WTC11 (cell line): ENCODE results near the gene BCAR3. TPM values are rescaled to one million over a fixed set of nuclear protein-coding genes. Genes with fewer than 3 reads are reported as not detected.

Source experiments
- ATAC-seq: fragments of 200-7000 bp; cut with Tn5 transposase; 2 replicates; pipeline ENCODE4 v1.10.0; 2021; ENCODE audit warnings: mild to moderate bottlenecking, moderate library complexity
- CTCF ChIA-PET: fragments of 300-600 bp; sonication (Branson Sonifier 250); formaldehyde crosslinking; loops from one replicate; lab custom pipeline; 2021; ENCODE audit warnings: antibody characterized with exemption; lab: Charles Lee
- POLR2A ChIA-PET: fragments of 350-600 bp; sonication (Branson Sonifier 250); formaldehyde crosslinking; loops from one replicate; lab custom pipeline; 2021; ENCODE audit warnings: antibody characterized with exemption; lab: Charles Lee
- DNase-seq: peaks from one replicate; pipeline ENCODE4 v3.0.0; 2021; ENCODE audit warnings: low spot score
- H3K27ac Mint-ChIP-seq: 2 replicates; pipeline ENCODE4 v1.8.0; 2021; ENCODE audit warnings: mixed read lengths
- H3K27me3 Mint-ChIP-seq: 2 replicates; pipeline ENCODE4 v1.8.0; 2021; ENCODE audit warnings: low read depth, mild to moderate bottlenecking, moderate library complexity, mixed read lengths
- H3K36me3 Mint-ChIP-seq: 2 replicates; pipeline ENCODE4 v1.8.0; 2021; ENCODE audit warnings: mixed read lengths
- H3K4me1 Mint-ChIP-seq: 2 replicates; pipeline ENCODE4 v1.8.0; 2022; ENCODE audit warnings: mixed read lengths
- H3K4me3 Mint-ChIP-seq: 2 replicates; pipeline ENCODE4 v1.8.0; 2021; ENCODE audit warnings: mild to moderate bottlenecking, moderate library complexity, mixed read lengths
- H3K9me3 Mint-ChIP-seq: 2 replicates; pipeline ENCODE4 v1.8.0; 2021; ENCODE audit warnings: mixed read lengths
- ATF1 ChIP-seq: sonication (generic); formaldehyde crosslinking; IDR thresholded peaks from 2 replicates; pipeline ENCODE4 v1.8.1; 2023; ENCODE audit warnings: mild to moderate bottlenecking, moderate library complexity, missing genetic modification reagents
- ATF2 ChIP-seq: sonication (generic); formaldehyde crosslinking; IDR thresholded peaks from 2 replicates; pipeline ENCODE4 v1.8.1; 2022; ENCODE audit warnings: low read depth, missing genetic modification reagents, borderline replicate concordance
- CREB1 ChIP-seq: sonication (generic); formaldehyde crosslinking; IDR thresholded peaks from 2 replicates; pipeline ENCODE4 v1.8.0; 2023; ENCODE audit warnings: mild to moderate bottlenecking, missing genetic modification reagents
- GRHL2 ChIP-seq: fragments of 250-450 bp; sonication (Bioruptor Pico); IDR thresholded peaks from 2 replicates; pipeline ENCODE4 v1.8.0; 2022; ENCODE audit warnings: mild to moderate bottlenecking, moderate library complexity; ENCODE audit not compliant: insufficient replicate concordance, severe bottlenecking
- HMGA2 ChIP-seq: fragments of 250-450 bp; sonication (Bioruptor Pico); IDR thresholded peaks from 2 replicates; pipeline ENCODE4 v1.4.0; 2021; ENCODE audit warnings: mild to moderate bottlenecking, moderate library complexity
- JAZF1 ChIP-seq: fragments of 250-450 bp; sonication (Bioruptor Pico); IDR thresholded peaks from 2 replicates; pipeline ENCODE4 v1.9.0; 2021; ENCODE audit warnings: moderate library complexity, mild to moderate bottlenecking, inconsistent platforms
- KAT7 ChIP-seq: sonication (generic); formaldehyde crosslinking; IDR thresholded peaks from 2 replicates; pipeline ENCODE4 v1.8.1; 2023; ENCODE audit warnings: missing genetic modification reagents, mild to moderate bottlenecking, borderline replicate concordance
- MYBL2 ChIP-seq: sonication (generic); formaldehyde crosslinking; IDR thresholded peaks from 2 replicates; pipeline ENCODE4 v1.8.1; 2023; ENCODE audit warnings: mild to moderate bottlenecking, moderate library complexity, missing genetic modification reagents
- NFATC4 ChIP-seq: fragments of 250-450 bp; sonication (Bioruptor Pico); IDR thresholded peaks from 2 replicates; pipeline ENCODE4 v1.9.0; 2021; ENCODE audit warnings: mild to moderate bottlenecking
- PRRX2 ChIP-seq: fragments of 250-450 bp; sonication (Bioruptor Pico); IDR thresholded peaks from 2 replicates; pipeline ENCODE4 v1.8.0; 2021; ENCODE audit warnings: mild to moderate bottlenecking
- RELA ChIP-seq: sonication (generic); formaldehyde crosslinking; IDR thresholded peaks from 2 replicates; pipeline ENCODE4 v1.8.1; 2022; ENCODE audit warnings: missing genetic modification reagents, mild to moderate bottlenecking, borderline replicate concordance
- SMAD3 ChIP-seq: sonication (generic); formaldehyde crosslinking; IDR thresholded peaks from 2 replicates; pipeline ENCODE4 v1.8.0; 2022; ENCODE audit warnings: missing genetic modification reagents, mild to moderate bottlenecking, borderline replicate concordance
- SMAD4 ChIP-seq: sonication (generic); formaldehyde crosslinking; IDR thresholded peaks from 2 replicates; pipeline ENCODE4 v1.8.0; 2022; ENCODE audit warnings: mild to moderate bottlenecking, missing genetic modification reagents
- SOX15 ChIP-seq: fragments of 250-450 bp; sonication (Bioruptor Pico); IDR thresholded peaks from 2 replicates; pipeline ENCODE4 v1.9.0; 2021; ENCODE audit warnings: mild to moderate bottlenecking
- SP1 ChIP-seq: sonication (generic); formaldehyde crosslinking; conservative IDR thresholded peaks from 2 replicates; pipeline ENCODE4 v1.8.1; 2022; ENCODE audit warnings: missing genetic modification reagents
- TCF7 ChIP-seq: sonication (generic); formaldehyde crosslinking; IDR thresholded peaks from 2 replicates; pipeline ENCODE4 v1.8.0; 2022; ENCODE audit warnings: mild to moderate bottlenecking, low read depth, missing genetic modification reagents, moderate library complexity
- TP53 ChIP-seq: sonication (generic); formaldehyde crosslinking; IDR thresholded peaks from 2 replicates; pipeline ENCODE4 v1.8.1; 2023; ENCODE audit warnings: mild to moderate bottlenecking, missing genetic modification reagents
- ZBTB21 ChIP-seq: sonication (generic); formaldehyde crosslinking; IDR thresholded peaks from 2 replicates; pipeline ENCODE4 v1.8.1; 2023; ENCODE audit warnings: mild to moderate bottlenecking, missing genetic modification reagents, borderline replicate concordance
- ZBTB43 ChIP-seq: sonication (generic); formaldehyde crosslinking; IDR thresholded peaks from 2 replicates; pipeline ENCODE4 v1.8.1; 2023; ENCODE audit warnings: mild to moderate bottlenecking, missing genetic modification reagents
- ZNF317 ChIP-seq: sonication (generic); formaldehyde crosslinking; IDR thresholded peaks from 2 replicates; pipeline ENCODE4 v1.8.1; 2023; ENCODE audit warnings: low read depth, mild to moderate bottlenecking, moderate library complexity, missing genetic modification reagents, borderline replicate concordance
- total RNA-seq: library from RNA; stranded (reverse); gene quantifications from 3 replicates; pipeline ENCODE4 v1.2.3, GENCODE V29; 2021
- TF ChIP-seq, protein P1 (sequence below): sonication (generic); formaldehyde crosslinking; conservative IDR thresholded peaks from 2 replicates; pipeline ENCODE4 v1.8.1; 2022; ENCODE audit warnings: mild to moderate bottlenecking, missing genetic modification reagents
- TF ChIP-seq, protein P2 (sequence below): sonication (generic); formaldehyde crosslinking; IDR thresholded peaks from 2 replicates; pipeline ENCODE4 v1.8.1; 2023; ENCODE audit warnings: mild to moderate bottlenecking, missing genetic modification reagents
- TF ChIP-seq, protein P3 (sequence below): sonication (generic); formaldehyde crosslinking; IDR thresholded peaks from 2 replicates; pipeline ENCODE4 v1.8.0; 2022; ENCODE audit warnings: mild to moderate bottlenecking, missing genetic modification reagents
- TF ChIP-seq, protein P4 (sequence below): sonication (generic); formaldehyde crosslinking; IDR thresholded peaks from 2 replicates; pipeline ENCODE4 v1.8.1; 2023; ENCODE audit warnings: mild to moderate bottlenecking, missing genetic modification reagents, moderate library complexity

BCAR3 gene
- total RNA-seq, 1 experiment from 2014 or later, result 14.8 TPM

GRCh38 chr1:93623436-93623835 lies 58.2 kb downstream of the BCAR3 start:
- Mint-ChIP-seq H3K9me3 (no peaks in the 10 kb centered on the region), H3K4me3 (no peak overlapping the region), H3K27ac (no peak overlapping the region; the same call in 1 of the 2 replicates), H3K4me1 (peaks cover 31% of the 10 kb centered on the region), H3K27me3 (no peaks in the 10 kb centered on the region), H3K36me3 (no peaks in the 10 kb centered on the region)
- DNase-seq (no peak), ATAC-seq (no peak)
- CTCF ChIA-PET, result no interaction called here
- POLR2A ChIA-PET, result no interaction called here
- TF ChIP-seq SP1 (CRISPR knock-in tag) (no peak), RELA (CRISPR knock-in tag) (no peak), SMAD3 (CRISPR knock-in tag) (no peak), ATF1 (CRISPR knock-in tag) (no peak)

GRCh38 chr1:93621246-93621645 lies 60.4 kb downstream of the BCAR3 start:
- H3K27me3 Mint-ChIP-seq, result no peaks in the 10 kb centered on the region
- peaks cover 51% of the 10 kb centered on the region for H3K4me1 Mint-ChIP-seq
- POLR2A ChIA-PET, result interaction anchor here (0.9 kb wide), 1 partner anchor 69 kb away, joined by 3 read pairs; no protein-coding TSS in a partner anchor

GRCh38 chr1:93620841-93621210 lies 60.8 kb downstream of the BCAR3 start:
- Mint-ChIP-seq H3K4me1 (peaks cover 52% of the 10 kb centered on the region), H3K27ac (peak overlapping the region; percentile 37; the same call in 1 of the 2 replicates), H3K36me3 (no peaks in the 10 kb centered on the region), H3K9me3 (no peaks in the 10 kb centered on the region), H3K27me3 (no peaks in the 10 kb centered on the region), H3K4me3 (no peak overlapping the region)
- ATAC-seq, result peak; percentile 70
- CTCF ChIA-PET, result interaction anchor here (1.7 to 5.4 kb wide), 2 partner anchors 9 to 53 kb away, joined by 5 to 34 read pairs; no protein-coding TSS in a partner anchor
- DNase-seq, result peak; percentile 56
- POLR2A ChIA-PET, result no interaction called here
- TF ChIP-seq ZNF317 (no peak), ATF2 (CRISPR knock-in tag) (no peak), GRHL2 (no peak), JAZF1 (CRISPR knock-in tag) (no peak), SOX15 (CRISPR knock-in tag) (no peak), SMAD4 (no peak), CREB1 (CRISPR knock-in tag) (no peak), KAT7 (no peak), MYBL2 (CRISPR knock-in tag) (no peak)
- TF ChIP-seq, protein P1, sequence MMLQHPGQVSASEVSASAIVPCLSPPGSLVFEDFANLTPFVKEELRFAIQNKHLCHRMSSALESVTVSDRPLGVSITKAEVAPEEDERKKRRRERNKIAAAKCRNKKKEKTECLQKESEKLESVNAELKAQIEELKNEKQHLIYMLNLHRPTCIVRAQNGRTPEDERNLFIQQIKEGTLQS (CRISPR knock-in tag), result no peak
- TF ChIP-seq, protein P2, sequence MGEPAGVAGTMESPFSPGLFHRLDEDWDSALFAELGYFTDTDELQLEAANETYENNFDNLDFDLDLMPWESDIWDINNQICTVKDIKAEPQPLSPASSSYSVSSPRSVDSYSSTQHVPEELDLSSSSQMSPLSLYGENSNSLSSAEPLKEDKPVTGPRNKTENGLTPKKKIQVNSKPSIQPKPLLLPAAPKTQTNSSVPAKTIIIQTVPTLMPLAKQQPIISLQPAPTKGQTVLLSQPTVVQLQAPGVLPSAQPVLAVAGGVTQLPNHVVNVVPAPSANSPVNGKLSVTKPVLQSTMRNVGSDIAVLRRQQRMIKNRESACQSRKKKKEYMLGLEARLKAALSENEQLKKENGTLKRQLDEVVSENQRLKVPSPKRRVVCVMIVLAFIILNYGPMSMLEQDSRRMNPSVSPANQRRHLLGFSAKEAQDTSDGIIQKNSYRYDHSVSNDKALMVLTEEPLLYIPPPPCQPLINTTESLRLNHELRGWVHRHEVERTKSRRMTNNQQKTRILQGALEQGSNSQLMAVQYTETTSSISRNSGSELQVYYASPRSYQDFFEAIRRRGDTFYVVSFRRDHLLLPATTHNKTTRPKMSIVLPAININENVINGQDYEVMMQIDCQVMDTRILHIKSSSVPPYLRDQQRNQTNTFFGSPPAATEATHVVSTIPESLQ, result no peak

More at GRCh38 chr1:93621246-93621645, 60.4 kb downstream of the BCAR3 start:
- DNase-seq (no peak), ATAC-seq (no peak)
- no peaks in the 10 kb centered on the region for H3K36me3 Mint-ChIP-seq
- TF ChIP-seq PRRX2 (CRISPR knock-in tag) (no peak), ZBTB21 (CRISPR knock-in tag) (no peak), NFATC4 (CRISPR knock-in tag) (no peak), HMGA2 (CRISPR knock-in tag) (no peak), TCF7 (CRISPR knock-in tag) (no peak), TP53 (CRISPR knock-in tag) (no peak), ZBTB43 (CRISPR knock-in tag) (no peak)
- TF ChIP-seq, protein P3, sequence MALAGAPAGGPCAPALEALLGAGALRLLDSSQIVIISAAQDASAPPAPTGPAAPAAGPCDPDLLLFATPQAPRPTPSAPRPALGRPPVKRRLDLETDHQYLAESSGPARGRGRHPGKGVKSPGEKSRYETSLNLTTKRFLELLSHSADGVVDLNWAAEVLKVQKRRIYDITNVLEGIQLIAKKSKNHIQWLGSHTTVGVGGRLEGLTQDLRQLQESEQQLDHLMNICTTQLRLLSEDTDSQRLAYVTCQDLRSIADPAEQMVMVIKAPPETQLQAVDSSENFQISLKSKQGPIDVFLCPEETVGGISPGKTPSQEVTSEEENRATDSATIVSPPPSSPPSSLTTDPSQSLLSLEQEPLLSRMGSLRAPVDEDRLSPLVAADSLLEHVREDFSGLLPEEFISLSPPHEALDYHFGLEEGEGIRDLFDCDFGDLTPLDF, result no peak
- TF ChIP-seq, protein P2, result no peak
- TF ChIP-seq, protein P4, sequence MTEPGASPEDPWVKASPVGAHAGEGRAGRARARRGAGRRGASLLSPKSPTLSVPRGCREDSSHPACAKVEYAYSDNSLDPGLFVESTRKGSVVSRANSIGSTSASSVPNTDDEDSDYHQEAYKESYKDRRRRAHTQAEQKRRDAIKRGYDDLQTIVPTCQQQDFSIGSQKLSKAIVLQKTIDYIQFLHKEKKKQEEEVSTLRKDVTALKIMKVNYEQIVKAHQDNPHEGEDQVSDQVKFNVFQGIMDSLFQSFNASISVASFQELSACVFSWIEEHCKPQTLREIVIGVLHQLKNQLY (CRISPR knock-in tag), result no peak
- CTCF ChIA-PET, result interaction anchor here (5.4 kb wide), 1 partner anchor 8 kb away, joined by 34 read pairs; no protein-coding TSS in a partner anchor
- no peak overlapping the region for H3K27ac Mint-ChIP-seq
- H3K9me3 Mint-ChIP-seq, result no peaks in the 10 kb centered on the region
- no peak overlapping the region for H3K4me3 Mint-ChIP-seq
